Large intestine (tissue), 12 donors: ENCODE measurements around the gene TMEM17. TPM values are rescaled to one million over a fixed set of nuclear protein-coding genes. Genes with fewer than 3 reads are reported as not detected.

Experiments used
- DNase-seq, 2 donors: peaks; one replicate each; pipeline versions ENCODE4 v3.0.0 to v3.0.0-alpha.2; 2013
- H3K27ac ChIP-seq: one replicate; pipeline ENCODE4 v1.5.1; 2013; ENCODE audit warnings: low read length
- H3K27me3 ChIP-seq: 2 replicates; pipeline ENCODE4 v1.6.1; 2013; ENCODE audit warnings: low read length; ENCODE audit not compliant: control insufficient read depth, insufficient read depth
- H3K36me3 ChIP-seq: 2 replicates; pipeline ENCODE4 v1.6.1; 2013; ENCODE audit warnings: low read length; ENCODE audit not compliant: control insufficient read depth, insufficient read depth
- H3K4me1 ChIP-seq: one replicate; pipeline ENCODE4 v1.6.1; 2013; ENCODE audit warnings: low read length; ENCODE audit not compliant: control insufficient read depth, insufficient read depth
- H3K4me3 ChIP-seq: one replicate; pipeline ENCODE4 v1.5.1; 2013; ENCODE audit warnings: low read length
- H3K9me3 ChIP-seq: one replicate; pipeline ENCODE4 v1.6.1; 2013; ENCODE audit warnings: mild to moderate bottlenecking, low read depth, low read length, moderate library complexity; ENCODE audit not compliant: control insufficient read depth
- WGBS: methylation state at CpG from one replicate; pipeline ENCODE4 v1.1.5; 2013; ENCODE audit warnings: low lambda C conversion rate; ENCODE audit not compliant: insufficient coverage; 5-methylcytosine and 5-hydroxymethylcytosine counted together
- long read RNA-seq, 11 donors: transcript quantifications; one replicate each; lab custom pipeline, GENCODE V29; 2026
- polyA plus RNA-seq: library from polyadenylated mRNA; unstranded; fragments of 120-200 nt; gene quantifications from one replicate; pipeline ENCODE4 v1.2.1, GENCODE V29; 2013

TMEM17 gene, protein sequence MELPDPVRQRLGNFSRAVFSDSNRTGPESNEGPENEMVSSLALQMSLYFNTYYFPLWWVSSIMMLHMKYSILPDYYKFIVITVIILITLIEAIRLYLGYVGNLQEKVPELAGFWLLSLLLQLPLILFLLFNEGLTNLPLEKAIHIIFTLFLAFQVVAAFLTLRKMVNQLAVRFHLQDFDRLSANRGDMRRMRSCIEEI
- 4.2 TPM for polyA plus RNA-seq
- long read RNA-seq, donor 1, partial matches to known transcripts, result 0 of 1 reads
- long read RNA-seq, donor 1, other reads (novel, unspliced or antisense), result 0 of 1 reads
- long read RNA-seq, donor 2, partial matches to known transcripts, result 0 of 1 reads
- long read RNA-seq, donor 2, other reads (novel, unspliced or antisense), result 0 of 1 reads
- long read RNA-seq, donor 3, result 0 reads
- long read RNA-seq, donor 4, result 0 reads
- long read RNA-seq, donor 5, partial matches to known transcripts, result 0 of 1 reads
- long read RNA-seq, donor 5, other reads (novel, unspliced or antisense), result 0 of 1 reads
- long read RNA-seq, donor 6, partial matches to known transcripts, result 0 of 1 reads
- long read RNA-seq, donor 6, other reads (novel, unspliced or antisense), result 0 of 1 reads
- long read RNA-seq, donor 7, result 0 reads
- long read RNA-seq, donor 8, partial matches to known transcripts, result 5 of 8 reads
- long read RNA-seq, donor 8, other reads (novel, unspliced or antisense), result 0 of 8 reads
- long read RNA-seq, donor 9, partial matches to known transcripts, result 0 of 1 reads
- long read RNA-seq, donor 9, other reads (novel, unspliced or antisense), result 0 of 1 reads
- long read RNA-seq, donor 10, partial matches to known transcripts, result 0 of 1 reads
- long read RNA-seq, donor 10, other reads (novel, unspliced or antisense), result 0 of 1 reads
- long read RNA-seq, donor 11, result 0 reads

DNA sequence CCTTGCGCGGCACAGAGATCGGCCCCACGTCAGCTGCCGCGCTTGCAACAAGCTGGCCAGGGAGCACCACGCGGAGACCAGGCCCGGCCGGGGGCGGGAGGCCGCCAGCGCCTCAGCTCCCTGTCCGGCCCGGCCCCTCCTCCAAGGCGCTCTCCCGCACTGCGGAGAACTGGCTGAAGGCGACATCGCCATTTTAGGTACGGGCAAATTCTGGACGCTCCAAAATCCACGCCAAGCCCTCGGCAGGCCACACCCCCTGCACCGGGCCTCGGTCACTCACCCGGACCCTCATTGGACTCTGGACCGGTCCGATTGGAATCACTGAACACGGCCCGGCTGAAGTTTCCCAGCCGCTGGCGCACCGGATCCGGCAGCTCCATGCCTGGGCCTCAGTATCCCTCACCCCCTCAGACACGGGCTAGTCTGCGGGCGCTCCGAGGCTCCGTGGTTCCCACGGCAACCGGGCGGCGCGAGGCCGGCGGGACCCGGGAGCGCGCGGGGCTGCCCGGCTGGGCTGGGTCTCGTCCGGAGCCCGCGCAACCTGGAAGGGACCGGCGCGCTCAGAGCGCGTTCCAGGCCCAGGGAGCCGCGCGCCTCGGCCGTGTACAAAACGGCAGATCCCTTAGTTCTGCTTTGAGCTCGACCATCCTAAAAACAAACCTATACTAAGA lies at the start of gene TMEM17:
Gene TMEM17, minus strand, starts transcription at position 446 of the 671 bp plus-strand sequence. Its CDS starts 66 bp downstream, at position 380.
- peak; percentile 85 to 95 for DNase-seq
- peak within 1 kb of the TSS; percentile 86 for H3K4me3 ChIP-seq
- no peaks in the 10 kb centered on the region for H3K27me3 ChIP-seq
- peak within 1 kb of the TSS; percentile 93 for H3K27ac ChIP-seq
- H3K36me3 ChIP-seq, result no peaks in the 10 kb centered on the region
- H3K4me1 ChIP-seq, result peaks cover 3% of the 10 kb centered on the region
- WGBS, result no CpG with 5 or more reads among the region's 68 CpGs
- no peaks in the 10 kb centered on the region for H3K9me3 ChIP-seq

DNA sequence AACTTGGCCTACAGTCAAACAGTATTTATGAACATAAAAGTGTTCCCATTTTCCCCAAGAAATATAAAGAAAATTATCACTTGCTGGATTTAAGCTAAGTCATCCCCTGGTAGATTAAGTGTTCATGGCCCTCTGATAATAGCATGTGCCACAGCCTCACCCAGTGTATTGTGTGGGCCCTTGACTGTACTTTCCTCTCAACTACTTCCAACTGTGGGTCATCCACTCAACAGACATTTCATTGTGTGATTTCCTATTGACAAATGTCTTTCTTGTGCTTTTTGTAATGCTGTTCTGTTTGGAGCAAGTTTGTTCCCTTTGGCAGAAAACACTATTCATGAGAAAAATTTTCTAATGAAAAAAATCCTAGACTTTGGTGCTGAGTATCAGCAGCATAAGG lies 48.4 kb upstream of the TMEM17 start:
- H3K9me3 ChIP-seq, result no peaks in the 10 kb centered on the region

DNA sequence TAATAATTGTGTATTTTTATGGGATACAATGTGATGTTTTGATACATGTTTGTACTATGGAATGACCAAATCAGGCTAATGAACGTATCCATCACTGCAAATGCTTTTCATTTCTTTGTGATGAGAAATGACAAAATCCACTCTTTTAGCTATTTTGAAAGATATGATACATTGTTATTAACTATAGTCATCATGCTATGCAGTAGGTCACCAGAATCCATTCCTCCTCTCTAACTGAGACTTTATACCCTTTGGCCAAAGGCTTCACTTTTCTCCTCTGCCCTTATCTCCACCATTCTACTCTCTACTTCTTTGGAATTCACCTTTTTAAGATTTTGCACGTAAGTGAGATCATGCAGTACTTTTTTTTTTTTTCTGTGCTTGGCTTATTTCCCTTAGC lies 44.5 kb upstream of the TMEM17 start:
- Histone ChIP-seq H3K4me3 (no peak overlapping the region), H3K9me3 (no peaks in the 10 kb centered on the region), H3K4me1 (no peaks in the 10 kb centered on the region), H3K36me3 (no peaks in the 10 kb centered on the region), H3K27me3 (no peaks in the 10 kb centered on the region), H3K27ac (no peak overlapping the region)
- 100% methylated on average over 2 of the region's 2 CpGs for WGBS
- no peak for DNase-seq

More for the DNA sequence above, 48.4 kb upstream of the TMEM17 start:
- Histone ChIP-seq H3K4me3 (no peak overlapping the region), H3K27me3 (no peaks in the 10 kb centered on the region), H3K27ac (no peak overlapping the region), H3K4me1 (no peaks in the 10 kb centered on the region), H3K36me3 (no peaks in the 10 kb centered on the region)
- DNase-seq, result no peak

DNA sequence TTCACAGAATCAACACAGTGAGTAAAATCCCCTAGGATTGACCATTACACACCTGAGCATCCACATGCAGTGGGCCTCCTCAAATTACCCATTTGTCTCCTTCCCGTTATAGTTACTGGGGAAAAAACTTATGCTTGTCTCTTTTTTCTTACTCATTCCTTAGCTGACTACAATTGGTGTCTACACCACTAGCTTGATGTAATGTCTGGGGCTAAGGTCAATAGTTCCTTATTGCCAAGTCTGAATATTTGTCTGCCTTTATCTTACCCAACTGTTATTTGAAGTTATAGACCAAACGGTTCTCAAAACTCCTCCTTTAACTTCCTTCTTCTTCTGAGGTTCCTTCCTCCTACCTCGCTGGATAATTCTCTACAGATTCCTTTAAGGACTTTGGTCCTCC lies 41.9 kb upstream of the TMEM17 start:
- Histone ChIP-seq H3K27me3 (no peaks in the 10 kb centered on the region), H3K36me3 (no peaks in the 10 kb centered on the region), H3K4me1 (no peaks in the 10 kb centered on the region), H3K9me3 (no peaks in the 10 kb centered on the region), H3K4me3 (no peak overlapping the region), H3K27ac (no peak overlapping the region)
- WGBS, result 30% methylated on average over 2 of the region's 3 CpGs
- DNase-seq, result peak in 1 of 2 donors; percentile 61

DNA sequence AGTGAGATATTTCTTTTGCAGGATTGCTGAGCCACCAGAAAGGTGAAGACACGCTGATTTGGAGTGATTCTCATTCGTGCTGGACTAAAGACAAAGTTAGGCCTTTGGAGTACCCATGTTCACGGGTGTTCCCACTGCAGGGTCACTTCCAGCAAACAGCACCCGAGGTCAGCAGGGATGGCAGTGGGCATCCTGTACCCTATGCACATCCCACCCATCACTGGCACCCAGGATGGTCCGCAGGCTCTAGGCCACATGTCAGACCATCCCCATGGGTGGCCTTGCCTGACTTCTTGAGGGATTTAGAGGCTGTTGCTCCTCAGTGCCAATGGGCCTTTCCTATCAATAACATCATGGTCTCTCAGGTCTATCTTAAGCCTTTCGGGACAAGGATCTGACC lies 39.3 kb upstream of the TMEM17 start:
- Histone ChIP-seq H3K27me3 (no peaks in the 10 kb centered on the region), H3K9me3 (no peaks in the 10 kb centered on the region), H3K36me3 (no peaks in the 10 kb centered on the region), H3K4me1 (peaks cover 14% of the 10 kb centered on the region), H3K4me3 (no peak overlapping the region), H3K27ac (no peak overlapping the region)
- DNase-seq, result no peak
- WGBS, result no CpG with 5 or more reads among the region's 6 CpGs

DNA sequence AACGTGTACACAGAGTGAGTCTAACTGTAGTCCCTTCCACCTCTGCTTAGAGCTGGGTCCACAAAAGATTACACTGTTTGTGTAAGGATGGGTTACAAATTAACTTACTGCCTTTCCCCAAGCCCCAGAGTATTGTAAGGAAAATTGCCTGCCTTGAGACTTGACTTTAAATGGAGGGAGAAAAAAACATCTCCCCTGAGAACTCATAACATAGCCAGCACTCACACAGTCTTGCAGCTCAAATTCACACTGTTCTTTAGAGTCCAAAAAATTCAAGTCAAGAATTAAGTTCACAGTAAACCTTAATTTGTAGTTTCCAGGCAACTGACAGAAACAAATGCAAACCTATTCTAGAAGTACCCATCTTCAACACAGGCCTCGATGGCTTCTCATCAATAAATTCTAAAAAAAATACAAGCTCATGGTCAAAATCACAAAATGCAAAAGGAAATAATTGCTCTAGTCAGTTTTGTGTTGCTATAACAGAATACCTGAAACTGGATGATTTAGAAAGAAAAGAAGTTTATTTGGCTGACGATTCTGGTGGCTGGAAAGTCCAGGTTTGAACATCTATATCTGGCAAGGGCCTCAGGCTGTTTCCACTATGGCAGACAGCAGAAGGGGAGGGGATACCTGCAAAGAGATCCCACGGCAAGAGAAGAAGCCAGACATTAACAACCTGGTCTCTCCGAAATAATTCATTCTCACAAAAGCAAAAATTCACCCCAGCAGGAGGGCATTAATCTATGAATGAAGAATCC lies 34.6 kb upstream of the TMEM17 start:
- H3K4me3 ChIP-seq, result no peak overlapping the region

DNA sequence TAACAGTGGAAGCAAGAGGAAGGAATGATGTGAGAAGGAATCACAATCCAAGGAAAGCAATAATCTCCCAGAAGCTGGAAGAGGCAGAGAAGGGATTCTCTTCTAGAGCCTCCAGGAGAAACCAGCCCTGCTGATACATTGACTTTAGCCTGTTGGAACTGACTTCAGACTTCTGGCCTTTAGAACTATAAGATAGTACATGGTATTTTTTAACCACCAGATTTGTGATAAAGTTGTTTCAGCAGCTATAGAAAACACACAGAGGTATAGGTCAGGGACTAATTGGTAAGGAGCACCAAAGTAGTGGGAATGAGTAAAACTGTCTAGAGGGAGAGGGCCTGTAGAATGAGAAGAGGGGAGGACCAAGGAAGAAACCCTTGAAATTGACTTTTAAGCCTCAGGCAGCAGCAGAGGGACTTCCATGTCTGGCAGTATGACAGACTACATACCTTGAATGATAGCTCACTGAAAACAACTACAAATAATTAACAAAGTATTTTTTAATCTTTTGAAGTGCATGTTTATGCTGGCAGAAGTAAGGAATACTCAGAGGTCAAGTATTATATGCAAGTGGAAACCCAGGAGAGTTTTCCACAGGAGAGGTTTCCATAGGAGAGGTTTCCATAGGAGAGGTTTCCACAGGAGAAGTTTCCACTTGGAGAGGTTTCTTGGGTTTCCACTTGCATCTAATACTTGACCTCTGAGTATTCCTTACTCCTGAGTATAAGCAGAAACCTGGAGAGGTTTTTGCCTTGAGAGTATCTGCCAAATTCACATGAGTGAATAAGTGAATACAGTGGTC lies 33.8 kb upstream of the TMEM17 start:
- Histone ChIP-seq H3K4me1 (peaks cover 37% of the 10 kb centered on the region), H3K27ac (peak overlapping the region; percentile 66), H3K9me3 (no peaks in the 10 kb centered on the region), H3K27me3 (no peaks in the 10 kb centered on the region), H3K36me3 (no peaks in the 10 kb centered on the region), H3K4me3 (no peak overlapping the region)
- peak; percentile 24 to 76 for DNase-seq

More for the DNA sequence above, 34.6 kb upstream of the TMEM17 start:
- H3K27ac ChIP-seq, result peak overlapping the region; percentile 66
- whole genome bisulfite sequencing, result 44% methylated on average over 1 of the region's 5 CpGs
- no peaks in the 10 kb centered on the region for H3K9me3 ChIP-seq
- no peaks in the 10 kb centered on the region for H3K27me3 ChIP-seq
- peak; percentile 31 to 80 for DNase-seq
- peaks cover 37% of the 10 kb centered on the region for H3K4me1 ChIP-seq
- no peaks in the 10 kb centered on the region for H3K36me3 ChIP-seq

DNA sequence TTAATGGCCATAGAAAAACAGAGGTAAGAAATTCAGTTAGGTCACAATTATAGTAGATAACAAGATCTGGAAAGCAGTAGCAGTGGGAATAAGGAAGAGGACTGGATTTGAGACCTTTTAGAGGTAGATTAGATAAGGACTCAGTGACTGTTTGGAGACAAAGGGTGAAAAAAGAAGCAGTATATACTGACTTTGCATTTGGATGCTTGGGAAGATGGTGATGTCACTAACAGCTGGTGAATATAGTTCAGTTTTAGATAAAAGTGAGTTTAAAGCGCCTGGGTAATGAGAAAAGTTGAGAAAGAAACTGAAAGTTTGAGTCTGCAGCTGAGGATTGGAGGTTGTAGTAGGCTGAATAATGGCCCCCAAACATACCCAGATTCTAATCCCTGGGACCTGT lies 32.8 kb upstream of the TMEM17 start:
- Histone ChIP-seq H3K4me1 (peaks cover 37% of the 10 kb centered on the region), H3K36me3 (no peaks in the 10 kb centered on the region), H3K27me3 (no peaks in the 10 kb centered on the region), H3K9me3 (no peaks in the 10 kb centered on the region), H3K4me3 (no peak overlapping the region), H3K27ac (peak overlapping the region; percentile 66)
- WGBS, result no CpG with 5 or more reads among the region's 1 CpG
- peak; percentile 50 to 85 for DNase-seq

DNA sequence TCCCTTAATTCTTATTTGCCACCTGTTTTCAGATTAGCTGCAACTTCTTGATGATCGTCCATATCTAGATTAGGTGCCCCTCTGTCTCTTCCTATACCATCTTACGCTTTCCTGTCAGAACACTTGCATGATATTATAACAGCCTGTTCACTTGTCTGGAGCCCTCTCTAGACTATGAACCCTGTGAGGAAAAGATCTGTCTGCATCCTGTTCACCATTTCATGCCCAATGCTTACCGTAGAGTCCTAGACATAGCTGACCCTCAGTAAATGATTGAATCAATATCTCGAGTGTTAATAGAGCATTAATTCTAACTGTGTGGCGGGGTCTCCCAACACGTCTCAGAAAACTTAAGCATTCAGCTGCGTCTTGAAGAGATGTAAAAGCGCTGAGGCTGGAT lies 31.8 kb upstream of the TMEM17 start:
- peak in 1 of 2 donors; percentile 33 for DNase-seq
- Histone ChIP-seq H3K4me3 (no peak overlapping the region), H3K27ac (no peak overlapping the region), H3K36me3 (no peaks in the 10 kb centered on the region), H3K9me3 (no peaks in the 10 kb centered on the region), H3K4me1 (peaks cover 37% of the 10 kb centered on the region), H3K27me3 (no peaks in the 10 kb centered on the region)
- WGBS, result 82% methylated on average over 2 of the region's 8 CpGs
